AG04450 (cell line): ENCODE measurements around the gene DAPK2. TPM values are rescaled to one million over a fixed set of nuclear protein-coding genes. Genes with fewer than 3 reads are reported as not detected.

ENCODE experiments used
- CTCF ChIA-PET: fragments of 300-600, 350-600 bp; formaldehyde crosslinking; extraction: SDS; loops from one replicate; lab custom pipeline; 2022; ENCODE audit warnings: antibody characterized with exemption, inconsistent platforms; lab: Charles Lee
- POLR2A ChIA-PET: fragments of 350-600 bp; formaldehyde crosslinking; extraction: SDS; loops from one replicate; lab custom pipeline; 2021; ENCODE audit warnings: antibody characterized with exemption, inconsistent platforms; lab: Yijun Ruan, JAX
- DNase-seq: peaks from one replicate; pipeline ENCODE4 v3.0.0-alpha.2; 2011; ENCODE audit warnings: low read depth, low spot score
- H3K27ac ChIP-seq: one replicate; pipeline ENCODE4 v1.5.1; 2012; ENCODE audit warnings: low read depth, low read length, control low read depth
- H3K27me3 ChIP-seq: one replicate; pipeline ENCODE4 v1.6.0; 2012; ENCODE audit warnings: low read length; ENCODE audit not compliant: control insufficient read depth, insufficient read depth
- H3K4me3 ChIP-seq: 2 replicates; pipeline ENCODE4 v1.5.1; 2011; ENCODE audit warnings: mild to moderate bottlenecking, low read depth, low read length, control low read depth
- H3K9me3 ChIP-seq: 2 replicates; pipeline ENCODE4 v1.5.1; 2012; ENCODE audit warnings: low read length; ENCODE audit not compliant: control insufficient read depth, insufficient read depth
- CTCF ChIP-seq: IDR thresholded peaks from 2 replicates; pipeline ENCODE4 v1.5.1; 2011; ENCODE audit warnings: low read depth, low read length, control low read depth, inconsistent platforms
- polyA plus RNA-seq: library from polyadenylated mRNA; depleted of rRNA; stranded (reverse); fragments of >200 nt; gene quantifications from 2 replicates; pipeline ENCODE4 v1.2.3, GENCODE V29; 2011

Gene DAPK2
- polyA plus RNA-seq, 1 experiment, result 0.42 TPM

- no peak for DNase-seq
- Histone ChIP-seq H3K9me3 (no peaks in the 10 kb centered on the region), H3K4me3 (no peak overlapping the region), H3K27me3 (peaks cover 8% of the 10 kb centered on the region), H3K27ac (peak overlapping the region; percentile 31)
- TF ChIP-seq CTCF, result no peak
- ChIA-PET POLR2A (no interaction called here), CTCF (no interaction called here)
Measured at GRCh38 chr15:63971427-63971805, 74.9 kb downstream of the DAPK2 start.

GRCh38 chr15:63970621-63971426, 75.5 kb downstream of the DAPK2 start:
- TF ChIP-seq CTCF, result no peak
- Histone ChIP-seq H3K27ac (peak overlapping the region; percentile 31), H3K4me3 (no peak overlapping the region), H3K9me3 (no peaks in the 10 kb centered on the region), H3K27me3 (peaks cover 9% of the 10 kb centered on the region)
- ChIA-PET CTCF (no interaction called here), POLR2A (no interaction called here)
- no peak for DNase-seq

- TF ChIP-seq CTCF, result no peak
- no peak for DNase-seq
- H3K27ac ChIP-seq, result no peak overlapping the region
- H3K4me3 ChIP-seq, result no peak overlapping the region
- H3K27me3 ChIP-seq, result peaks cover 16% of the 10 kb centered on the region
- ChIA-PET POLR2A (interaction anchor here (0.5 kb wide), 1 partner anchor 36 kb away, joined by 5 read pairs; no protein-coding TSS in a partner anchor), CTCF (no interaction called here)
- H3K9me3 ChIP-seq, result no peaks in the 10 kb centered on the region
Measured at GRCh38 chr15:63969652-63970421, 76.4 kb downstream of the DAPK2 start.

- CTCF ChIA-PET, result no interaction called here
- Histone ChIP-seq H3K27ac (no peak overlapping the region), H3K4me3 (no peak overlapping the region), H3K27me3 (peaks cover 18% of the 10 kb centered on the region), H3K9me3 (no peaks in the 10 kb centered on the region)
- TF ChIP-seq CTCF, result no peak
- POLR2A ChIA-PET, result no interaction called here
- DNase-seq, result no peak
Measured at GRCh38 chr15:63968700-63969099, 77.6 kb downstream of the DAPK2 start.

- no peak for TF ChIP-seq CTCF
- Histone ChIP-seq H3K4me3 (no peak overlapping the region), H3K27me3 (peaks cover 22% of the 10 kb centered on the region), H3K27ac (no peak overlapping the region), H3K9me3 (no peaks in the 10 kb centered on the region; the same call in 1 of the 2 replicates)
- ChIA-PET CTCF (interaction anchor here (0.5 kb wide), 1 partner anchor 51 kb away, joined by 4 read pairs; no protein-coding TSS in a partner anchor), POLR2A (no interaction called here)
- DNase-seq, result no peak
Measured at GRCh38 chr15:63968122-63968524, 78.2 kb downstream of the DAPK2 start.
